ENCODE data around the gene SMAD5.

DNA sequence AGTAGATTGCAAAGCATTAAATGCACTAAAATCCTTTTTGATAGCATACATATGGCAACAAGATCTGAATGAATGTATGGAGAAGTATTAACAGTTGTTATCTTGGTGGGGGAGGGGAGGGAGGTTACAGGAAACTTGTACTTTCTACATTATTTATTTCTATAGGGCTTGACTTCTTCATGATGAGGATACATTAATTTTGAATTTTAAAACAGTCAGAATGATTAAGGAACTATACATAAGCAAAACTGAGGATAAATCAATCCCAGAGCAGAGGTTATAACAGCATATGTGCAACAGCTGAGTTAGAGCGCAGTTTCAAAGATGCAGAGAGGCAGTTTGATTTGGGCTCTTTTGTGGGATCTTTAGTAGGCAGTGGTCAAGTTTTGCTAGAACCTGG is 23.9 kb upstream of the SMAD5 start:
- TF ChIP-seq CTCF (conservative IDR thresholded peaks at IDR 0.05; ENCODE audit: low read depth in 2 of 2) (no peak), EZH2 (IDR thresholded peaks at IDR 0.05; ENCODE audit: low read depth, unreplicated experiment) (no peak), ZNF331 (CRISPR knock-in tag; IDR thresholded peaks at IDR 0.05; ENCODE audit: low read depth) (no peak), POLR2AphosphoS5 (IDR thresholded peaks at IDR 0.05; ENCODE audit: low read depth) (no peak), EZH2phosphoT487 (IDR thresholded peaks at IDR 0.05; ENCODE audit: unreplicated experiment) (no peak), JUNB (IDR thresholded peaks at IDR 0.05; ENCODE audit: unreplicated experiment) (no peak), NANOG (IDR thresholded peaks at IDR 0.05; ENCODE audit: borderline replicate concordance) (no peak), CREB1 (CRISPR knock-in tag; IDR thresholded peaks at IDR 0.05; ENCODE audit: low read depth) (no peak), ZNF114 (CRISPR knock-in tag; IDR thresholded peaks at IDR 0.05) (no peak)
- TF ChIP-seq, protein P1, sequence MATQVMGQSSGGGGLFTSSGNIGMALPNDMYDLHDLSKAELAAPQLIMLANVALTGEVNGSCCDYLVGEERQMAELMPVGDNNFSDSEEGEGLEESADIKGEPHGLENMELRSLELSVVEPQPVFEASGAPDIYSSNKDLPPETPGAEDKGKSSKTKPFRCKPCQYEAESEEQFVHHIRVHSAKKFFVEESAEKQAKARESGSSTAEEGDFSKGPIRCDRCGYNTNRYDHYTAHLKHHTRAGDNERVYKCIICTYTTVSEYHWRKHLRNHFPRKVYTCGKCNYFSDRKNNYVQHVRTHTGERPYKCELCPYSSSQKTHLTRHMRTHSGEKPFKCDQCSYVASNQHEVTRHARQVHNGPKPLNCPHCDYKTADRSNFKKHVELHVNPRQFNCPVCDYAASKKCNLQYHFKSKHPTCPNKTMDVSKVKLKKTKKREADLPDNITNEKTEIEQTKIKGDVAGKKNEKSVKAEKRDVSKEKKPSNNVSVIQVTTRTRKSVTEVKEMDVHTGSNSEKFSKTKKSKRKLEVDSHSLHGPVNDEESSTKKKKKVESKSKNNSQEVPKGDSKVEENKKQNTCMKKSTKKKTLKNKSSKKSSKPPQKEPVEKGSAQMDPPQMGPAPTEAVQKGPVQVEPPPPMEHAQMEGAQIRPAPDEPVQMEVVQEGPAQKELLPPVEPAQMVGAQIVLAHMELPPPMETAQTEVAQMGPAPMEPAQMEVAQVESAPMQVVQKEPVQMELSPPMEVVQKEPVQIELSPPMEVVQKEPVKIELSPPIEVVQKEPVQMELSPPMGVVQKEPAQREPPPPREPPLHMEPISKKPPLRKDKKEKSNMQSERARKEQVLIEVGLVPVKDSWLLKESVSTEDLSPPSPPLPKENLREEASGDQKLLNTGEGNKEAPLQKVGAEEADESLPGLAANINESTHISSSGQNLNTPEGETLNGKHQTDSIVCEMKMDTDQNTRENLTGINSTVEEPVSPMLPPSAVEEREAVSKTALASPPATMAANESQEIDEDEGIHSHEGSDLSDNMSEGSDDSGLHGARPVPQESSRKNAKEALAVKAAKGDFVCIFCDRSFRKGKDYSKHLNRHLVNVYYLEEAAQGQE (IDR thresholded peaks at IDR 0.05; ENCODE audit: unreplicated experiment), result no peak
